NCI-H446 treated with DMSO at 0.1 percent for 48 hours (cell line): Measurements from ENCODE around the gene LIMK2.
A peak's percentile ranks its signal among the peaks of the same experiment; 100 is the strongest.
"Not testable (repeated sequence)": the region's sequence is repeated elsewhere in the genome, so short reads cannot be mapped to it uniquely, and the experiment has no call there.

Experiments used
- DNase-seq: peaks from one replicate; lab custom pipeline; 2025; lab: John Stamatoyannopoulos, UW

LIMK2 gene

DNA sequence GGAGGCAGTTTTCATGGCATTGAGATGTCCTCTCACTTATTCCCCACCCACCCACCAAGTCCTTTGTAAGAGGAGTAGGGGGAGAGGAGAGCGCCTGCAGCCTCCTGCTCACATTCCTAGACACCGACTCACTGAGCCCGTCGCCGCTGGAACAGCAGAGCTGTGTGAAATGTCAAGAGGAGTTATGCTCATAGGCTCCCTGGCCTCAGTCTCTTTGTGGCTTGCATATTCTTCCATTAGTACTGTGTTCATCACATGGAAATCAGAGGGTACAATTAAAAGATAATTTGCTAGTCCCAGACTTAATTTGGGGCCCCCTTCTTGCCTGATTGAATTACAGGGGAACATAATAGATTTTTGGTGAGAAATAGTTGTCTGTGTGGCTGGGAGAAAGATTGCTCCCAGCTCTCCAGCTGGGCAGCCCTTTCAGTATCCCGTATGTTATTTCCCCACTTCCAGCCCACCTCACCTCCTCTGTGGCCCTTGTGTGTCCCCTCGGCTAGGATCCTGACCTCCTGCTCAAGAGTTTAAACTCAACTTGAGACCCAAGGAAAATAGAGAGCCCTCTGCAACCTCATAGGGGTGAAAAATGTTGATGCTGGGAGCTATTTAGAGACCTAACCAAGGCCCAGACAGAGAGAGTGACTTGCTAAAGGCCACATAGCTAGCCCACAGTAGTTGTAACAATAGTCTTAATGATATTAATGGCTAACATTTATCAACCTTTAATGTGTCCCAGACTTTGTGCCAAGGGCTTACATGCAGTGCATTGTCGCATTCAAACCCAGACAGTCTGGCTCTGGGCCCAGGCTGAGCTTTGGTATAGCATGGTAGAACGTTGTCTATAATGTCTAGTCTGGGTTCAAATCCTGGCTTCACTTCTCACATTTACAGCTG lies 32.2 kb downstream of the LIMK2 start:
- DNase-seq, result peak; percentile 25

DNA sequence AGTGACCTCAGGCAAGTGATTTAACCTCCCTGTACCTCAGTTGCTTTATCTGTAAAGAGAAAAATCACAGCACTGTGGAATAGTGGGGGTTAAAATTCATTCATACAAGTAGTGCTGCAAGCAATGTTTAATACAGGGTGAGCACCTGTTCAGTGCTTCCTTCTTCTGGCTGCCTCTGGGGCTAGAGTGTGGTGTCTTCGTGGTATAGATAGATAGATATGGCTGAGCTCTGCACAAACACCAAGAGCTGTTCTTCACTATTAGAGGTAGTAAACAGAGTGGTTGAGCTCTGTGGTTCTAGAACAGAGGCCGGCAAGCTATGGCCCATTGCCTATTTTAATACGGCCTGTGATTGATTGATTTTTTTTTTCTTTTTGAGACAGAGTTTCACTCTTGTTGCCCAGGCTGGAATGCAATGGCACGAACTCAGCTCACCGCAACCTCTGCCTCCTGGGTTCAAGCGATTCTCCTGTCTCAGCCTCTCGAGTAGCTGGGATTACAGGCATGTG lies 32.9 kb downstream of the LIMK2 start:
- DNase-seq, result no peak

DNA sequence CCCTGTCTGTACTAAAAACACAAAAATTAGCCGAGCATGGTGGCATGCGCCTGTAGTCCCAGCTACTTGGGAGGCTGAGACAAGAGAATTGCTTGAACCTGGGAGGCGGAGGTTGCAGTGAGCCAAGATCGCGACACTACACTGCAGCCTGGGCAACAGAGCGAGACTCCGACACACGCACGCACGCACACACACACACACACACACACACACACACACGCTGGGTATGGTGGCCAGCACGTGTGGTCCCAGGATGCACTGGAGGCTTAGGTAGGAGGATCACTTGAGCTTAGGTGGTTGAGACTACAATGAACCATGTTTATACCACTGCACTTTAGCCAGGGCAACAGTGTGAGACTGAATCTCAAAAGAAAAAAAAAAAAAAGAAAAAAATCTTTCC lies 33.9 kb downstream of the LIMK2 start:
- DNase-seq, result not testable (repeated sequence)

DNA sequence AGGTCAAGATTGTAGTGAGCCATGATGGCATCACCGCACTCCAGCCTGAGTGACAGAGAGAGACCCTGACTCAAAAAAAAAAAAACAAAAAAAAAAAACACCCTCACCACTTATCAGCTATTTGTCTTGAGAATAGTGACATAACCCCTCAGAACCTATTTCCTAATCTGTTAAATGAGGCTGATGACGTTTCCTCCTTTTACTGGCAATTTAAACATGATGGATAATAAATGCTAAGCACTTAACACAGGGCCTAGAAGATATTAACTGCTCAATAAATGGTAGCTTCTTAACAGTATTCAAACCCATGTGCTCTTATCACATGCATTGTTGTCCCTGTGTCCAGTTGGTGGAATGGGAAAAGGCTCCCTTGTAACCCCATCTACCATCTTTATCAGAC lies 34.6 kb downstream of the LIMK2 start:
- no peak for DNase-seq

DNA sequence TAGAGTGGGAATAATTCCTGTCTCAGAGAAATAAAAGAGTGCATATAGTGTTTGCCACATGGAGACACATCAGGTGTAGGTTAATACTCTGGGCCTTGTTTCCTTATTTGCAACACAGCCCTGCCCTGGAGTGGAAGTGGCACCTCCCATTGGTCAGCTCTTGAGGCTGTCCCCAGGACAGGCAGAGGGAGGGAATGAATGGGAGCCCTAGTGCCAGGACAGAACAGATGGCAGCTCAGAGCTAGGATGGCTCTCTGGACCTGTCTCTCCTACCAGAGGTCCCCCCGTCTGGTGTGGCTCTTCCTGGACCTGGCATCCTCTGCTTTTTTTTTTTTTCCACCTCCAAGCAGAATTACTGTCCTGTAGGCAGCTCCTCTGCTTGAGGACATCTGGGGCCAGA lies 35.6 kb downstream of the LIMK2 start:
- no peak for DNase-seq

DNA sequence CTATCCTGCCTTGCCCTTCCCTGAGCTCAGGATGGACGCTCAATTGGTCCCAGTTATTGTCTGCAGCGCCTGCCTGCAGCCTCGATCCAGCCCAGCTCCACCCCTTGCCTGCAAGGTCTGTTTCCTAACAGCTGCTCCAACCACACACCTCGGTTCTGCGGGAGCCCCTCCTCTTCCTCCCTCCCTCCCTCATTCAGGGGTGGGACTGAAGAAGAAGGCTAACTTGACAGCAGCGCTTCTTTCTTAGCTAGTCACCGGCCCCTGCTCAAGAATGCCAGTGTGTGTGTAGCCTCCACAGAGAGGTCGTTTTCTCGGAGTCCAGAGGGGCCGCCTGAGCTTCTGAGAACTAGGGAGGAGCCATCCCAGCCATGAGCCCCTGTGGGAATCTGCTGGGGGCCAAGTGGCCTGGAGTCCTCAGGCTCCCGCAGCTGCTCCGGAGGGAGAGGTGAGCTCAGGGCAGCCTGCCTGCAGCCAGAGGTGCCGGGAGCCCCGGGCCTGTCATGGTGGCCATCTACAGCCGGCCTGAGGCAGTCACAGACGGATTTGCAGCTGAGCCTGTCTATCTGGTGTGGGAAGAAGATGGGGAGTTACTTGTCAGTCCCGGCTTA lies 36.1 kb downstream of the LIMK2 start:
- DNase-seq, result no peak

DNA sequence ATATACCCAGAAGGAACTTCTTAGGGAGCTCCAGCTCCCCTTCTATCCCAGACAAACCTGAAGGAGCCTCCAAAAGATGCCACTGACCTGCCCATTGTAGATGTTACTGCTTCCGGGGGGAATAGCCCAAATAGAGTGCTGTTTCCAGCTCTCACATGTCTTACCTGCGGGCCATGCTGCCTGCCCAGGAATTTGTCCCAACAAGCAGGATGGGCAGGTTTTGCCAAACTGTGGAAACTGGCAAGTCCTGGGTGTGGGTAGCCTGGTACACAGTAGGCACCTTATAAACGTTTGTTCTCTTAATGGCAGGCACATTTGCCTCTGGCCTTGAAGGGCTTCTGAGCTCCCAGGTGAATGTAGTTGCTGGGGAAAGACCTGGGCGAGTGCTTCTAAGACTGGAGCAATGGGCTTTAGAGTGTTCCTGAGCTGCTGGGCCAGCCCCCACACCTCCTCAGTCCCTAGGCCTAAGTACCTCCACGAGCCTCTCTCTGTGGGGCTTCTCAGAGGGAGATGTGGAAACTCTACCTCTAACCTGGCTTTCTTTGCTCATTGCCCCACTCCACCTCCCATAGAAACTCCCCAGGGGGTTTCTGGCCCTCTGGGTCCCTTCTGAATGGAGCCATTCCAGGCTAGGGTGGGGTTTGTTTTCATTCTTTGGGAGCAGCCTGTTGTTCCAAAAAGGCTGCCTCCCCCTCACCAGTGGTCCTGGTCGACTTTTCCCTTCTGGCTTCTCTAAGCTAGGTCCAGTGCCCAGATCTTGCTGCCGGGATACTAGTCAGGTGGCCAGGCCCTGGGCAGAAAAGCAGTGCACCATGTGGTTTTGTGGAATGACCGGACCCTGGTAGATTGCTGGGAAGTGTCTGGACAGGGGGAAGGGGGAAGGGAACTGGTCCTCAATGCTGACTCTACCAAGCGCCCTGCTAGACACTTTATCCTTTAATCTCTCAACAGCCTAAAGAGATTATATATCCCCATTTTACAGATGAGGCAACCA lies 37.2 kb downstream of the LIMK2 start:
- no peak for DNase-seq

DNA sequence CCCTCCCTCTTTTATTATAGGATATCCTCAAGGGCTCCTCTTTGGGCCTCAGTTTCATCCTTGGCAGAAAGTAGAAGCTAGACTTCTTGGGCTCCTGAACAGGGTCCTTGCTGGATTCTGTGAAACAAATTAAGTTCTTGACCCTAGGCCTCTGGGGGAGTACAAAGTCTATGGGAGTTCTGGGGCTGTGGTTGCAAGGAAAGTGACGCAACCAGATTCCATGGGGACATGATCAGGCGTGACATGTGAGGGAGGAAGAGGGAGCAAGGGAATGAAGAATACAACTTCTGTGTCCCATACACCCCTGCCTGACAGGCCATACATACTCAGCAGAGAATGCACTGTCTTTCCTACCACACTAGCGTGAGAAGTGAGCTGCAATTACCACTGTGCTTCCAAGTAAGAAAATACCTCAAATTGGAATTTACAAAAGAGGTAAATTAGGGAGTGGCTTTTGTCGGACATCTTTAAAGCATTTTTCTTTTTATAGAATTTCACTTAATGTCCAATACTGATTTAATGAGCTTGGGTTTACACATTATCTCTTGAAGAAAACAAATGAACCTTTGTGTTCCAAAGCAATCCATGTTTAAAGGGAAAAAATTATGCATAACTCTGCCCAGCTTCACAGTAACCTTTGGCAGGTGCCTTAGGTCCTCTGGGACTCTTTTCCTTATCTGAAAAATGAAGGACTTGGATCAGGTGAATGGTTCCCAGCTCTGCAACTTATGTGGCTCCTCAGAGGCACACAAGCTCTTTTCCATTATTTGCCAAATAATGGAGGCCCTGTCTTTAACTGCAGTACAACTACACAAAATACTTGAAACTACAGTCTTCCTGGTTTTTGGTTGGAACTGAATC lies 38.9 kb downstream of the LIMK2 start:
- DNase-seq, result no peak

DNA sequence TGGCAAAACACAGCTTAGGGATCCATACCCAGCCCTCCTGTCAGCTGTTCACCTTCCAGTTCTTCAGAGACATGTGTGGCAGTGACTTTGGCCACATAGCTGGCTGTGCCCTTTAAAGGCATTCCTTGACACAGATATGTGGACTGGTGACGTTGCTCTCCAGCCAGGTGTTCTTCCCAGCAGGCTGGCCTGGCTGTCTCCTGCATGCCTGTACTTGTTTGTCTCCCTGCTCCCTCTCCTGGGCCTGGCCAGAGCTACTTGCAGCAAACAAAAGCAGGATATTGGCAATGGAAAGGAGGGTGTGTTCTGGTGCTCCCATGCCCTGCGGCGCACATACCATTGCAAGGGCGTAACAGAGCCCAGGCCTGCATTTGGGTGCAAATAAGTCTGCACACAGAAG lies 41.9 kb downstream of the LIMK2 start:
- no peak for DNase-seq

DNA sequence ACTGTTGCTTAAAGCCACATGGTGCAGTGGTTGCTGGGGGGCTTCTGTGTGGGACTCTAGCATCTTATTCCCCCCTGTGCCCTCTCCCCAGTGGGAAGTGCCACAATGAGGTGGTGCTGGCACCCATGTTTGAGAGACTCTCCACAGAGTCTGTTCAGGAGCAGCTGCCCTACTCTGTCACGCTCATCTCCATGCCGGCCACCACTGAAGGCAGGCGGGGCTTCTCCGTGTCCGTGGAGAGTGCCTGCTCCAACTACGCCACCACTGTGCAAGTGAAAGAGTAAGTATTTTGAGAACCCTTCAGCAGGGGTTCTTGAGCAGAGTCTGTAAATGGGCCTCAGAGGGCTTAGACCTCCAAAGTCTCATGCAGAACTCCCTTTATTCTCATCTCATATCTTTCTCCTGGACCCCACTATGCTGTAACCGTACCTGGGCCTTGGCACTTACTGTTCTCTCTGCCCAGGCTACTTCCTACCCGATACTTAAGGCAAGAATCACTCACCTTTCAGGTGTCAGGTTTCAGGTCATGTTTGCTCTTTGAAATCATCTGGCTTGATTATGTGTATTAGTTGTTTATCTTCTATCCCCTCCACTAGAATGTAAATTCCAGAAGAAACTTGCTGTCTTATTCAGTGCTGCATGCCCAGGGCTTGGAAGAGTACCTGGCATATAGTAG lies 47.8 kb downstream of the LIMK2 start:
- DNase-seq, result no peak

DNA sequence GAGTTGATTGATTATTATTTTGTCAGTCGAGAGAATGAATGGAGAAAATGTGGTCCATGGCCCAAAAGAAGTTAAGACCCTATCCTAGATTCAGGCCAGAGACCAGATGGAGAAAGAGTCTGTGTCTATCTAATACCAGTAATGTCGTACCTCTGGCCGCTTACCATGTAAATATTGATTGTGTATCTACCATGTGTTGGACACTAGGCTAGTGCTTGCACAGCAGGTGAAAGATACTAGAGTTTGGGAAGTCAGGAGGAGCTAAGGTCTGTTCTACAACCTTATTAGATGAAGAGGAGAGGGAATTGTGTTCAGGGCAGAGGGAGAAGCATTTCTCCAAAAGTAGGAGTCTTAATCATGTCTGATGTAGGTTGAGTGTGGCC lies 48.4 kb downstream of the LIMK2 start:
- no peak for DNase-seq

DNA sequence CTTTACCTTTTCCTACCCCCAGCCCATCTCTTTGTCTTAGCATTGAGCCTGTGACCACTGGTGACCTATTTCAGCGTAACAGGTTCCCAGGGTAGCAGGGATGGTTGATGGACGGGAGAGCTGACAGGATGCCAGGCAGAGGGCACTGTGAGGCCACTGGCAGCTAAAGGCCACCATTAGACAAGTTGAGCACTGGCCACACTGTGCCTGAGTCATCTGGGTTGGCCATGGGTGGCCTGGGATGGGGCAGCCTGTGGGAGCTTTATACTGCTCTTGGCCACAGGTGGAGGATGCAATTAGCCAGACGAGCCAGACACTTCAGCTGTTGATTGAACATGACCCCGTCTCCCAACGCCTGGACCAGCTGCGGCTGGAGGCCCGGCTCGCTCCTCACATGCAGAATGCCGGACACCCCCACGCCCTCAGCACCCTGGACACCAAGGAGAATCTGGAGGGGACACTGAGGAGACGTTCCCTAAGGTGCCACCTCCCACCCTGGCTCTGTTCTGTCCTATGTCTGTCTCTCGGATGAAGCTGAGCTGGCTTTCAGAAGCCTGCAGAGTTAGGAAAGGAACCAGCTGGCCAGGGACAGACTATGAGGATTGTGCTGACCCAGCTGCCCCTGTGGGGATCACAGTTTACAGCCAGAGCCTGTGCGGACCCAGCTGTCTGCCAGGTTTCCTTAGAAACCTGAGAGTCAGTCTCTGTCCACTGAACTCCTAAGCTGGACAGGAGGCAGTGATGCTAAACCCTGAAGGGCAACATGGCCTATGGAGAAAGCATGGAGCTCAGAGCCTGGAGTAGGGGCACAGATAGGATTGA lies 50.4 kb downstream of the LIMK2 start:
- DNase-seq, result no peak

DNA sequence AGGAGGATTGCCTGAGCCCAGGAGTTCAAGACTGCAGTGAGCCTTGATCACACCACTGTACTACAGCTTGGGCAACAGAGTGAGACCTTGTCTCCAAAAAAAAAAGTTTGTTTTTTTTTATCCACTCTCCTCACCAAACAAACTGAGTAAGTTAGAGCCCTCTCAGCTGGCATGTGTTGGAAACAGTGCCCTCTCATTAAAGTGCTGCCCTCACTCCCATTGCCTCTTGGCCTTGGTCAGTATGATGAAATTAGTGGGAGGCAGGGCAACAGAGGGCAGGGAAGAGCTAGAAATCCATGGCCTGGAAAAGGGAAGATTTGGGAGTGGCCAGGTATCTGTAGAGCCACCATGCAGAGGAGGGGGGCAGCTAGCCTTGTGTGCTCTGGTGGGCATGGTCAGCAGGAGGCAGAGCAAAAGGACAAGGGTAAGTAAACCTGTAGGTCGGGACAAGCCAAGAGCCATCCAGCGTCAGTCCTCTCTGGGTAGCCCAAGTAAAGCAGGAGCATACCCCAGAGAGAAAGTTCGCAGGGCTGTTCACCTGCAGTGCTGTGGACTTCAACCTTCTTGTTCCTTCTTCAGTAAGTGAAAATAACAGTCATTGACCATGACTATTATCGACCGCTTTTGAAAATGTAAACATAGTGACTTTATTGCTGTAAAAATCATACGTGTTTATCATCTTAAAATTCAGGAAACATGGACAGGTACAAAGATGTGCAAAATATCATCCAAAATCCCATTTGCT lies 52.0 kb downstream of the LIMK2 start:
- no peak for DNase-seq

DNA sequence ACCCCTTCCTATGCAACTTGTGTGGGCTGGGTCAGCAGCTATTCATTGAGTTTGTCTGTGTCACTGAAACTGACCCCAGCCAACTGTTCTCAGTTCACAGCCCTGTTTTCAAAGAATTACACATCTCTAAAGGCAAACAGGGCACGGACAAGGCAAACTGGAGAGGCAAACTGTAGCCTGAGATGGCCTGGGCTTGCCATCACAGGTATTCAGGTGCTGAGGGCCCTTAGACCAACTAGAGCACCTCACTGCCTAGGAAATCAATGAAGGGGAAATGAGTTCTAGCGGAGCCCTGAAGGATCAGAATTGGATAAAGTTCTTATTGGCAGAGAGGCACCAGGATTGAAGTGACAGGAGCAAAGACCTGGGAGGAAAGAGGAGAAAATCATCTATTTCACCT lies 56.2 kb downstream of the LIMK2 start:
- no peak for DNase-seq

DNA sequence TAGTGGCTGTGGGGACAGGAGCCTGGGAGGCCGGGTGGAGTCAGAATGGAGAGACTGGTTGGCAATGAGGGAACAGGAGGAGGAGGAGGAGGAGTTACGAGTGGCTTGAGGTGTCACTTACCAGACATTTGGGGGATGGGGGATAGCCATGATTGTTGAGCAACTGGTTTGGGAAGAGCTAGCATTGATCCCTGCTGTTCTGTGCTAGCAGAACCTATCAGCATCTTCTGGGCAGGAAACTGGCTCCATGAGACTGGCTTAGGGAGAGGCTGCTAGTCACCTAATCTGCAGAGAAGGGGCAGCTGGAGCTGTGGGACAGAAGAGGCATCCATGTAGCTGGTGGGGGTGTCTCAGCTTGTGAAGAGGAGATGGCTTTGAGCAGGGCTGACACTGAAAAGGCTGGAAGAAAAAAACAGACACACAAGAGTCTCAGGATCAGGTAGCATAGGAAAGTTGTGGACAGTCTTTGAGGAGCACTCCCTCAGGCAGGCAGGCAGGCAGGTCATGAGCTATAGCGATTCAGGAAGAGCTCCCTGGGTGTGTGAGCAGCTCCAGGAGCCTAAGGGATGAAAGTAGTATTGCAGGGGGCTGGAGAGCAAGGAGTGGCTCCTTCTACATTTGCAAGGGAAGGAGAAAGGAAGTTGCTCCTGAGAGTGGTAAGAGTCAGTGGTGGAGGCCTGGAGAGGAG lies 57.9 kb downstream of the LIMK2 start:
- no peak for DNase-seq

DNA sequence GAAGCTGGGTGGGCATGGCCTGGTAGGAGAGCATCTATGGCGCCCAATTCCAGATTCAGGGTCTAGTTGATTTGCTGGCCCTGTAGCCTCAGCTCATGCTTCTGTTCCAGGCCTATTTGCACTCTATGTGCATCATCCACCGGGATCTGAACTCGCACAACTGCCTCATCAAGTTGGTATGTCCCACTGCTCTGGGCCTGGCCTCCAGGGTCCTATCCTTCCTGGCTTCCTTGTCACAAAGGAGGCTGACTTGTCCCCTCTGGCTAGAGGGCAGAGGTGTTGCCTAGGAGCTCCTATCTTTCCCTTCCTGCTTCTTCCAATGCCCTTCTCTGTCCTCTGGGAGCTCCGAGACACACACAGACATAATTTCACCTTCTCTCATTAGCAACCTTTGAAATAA lies 58.9 kb downstream of the LIMK2 start:
- no peak for DNase-seq

DNA sequence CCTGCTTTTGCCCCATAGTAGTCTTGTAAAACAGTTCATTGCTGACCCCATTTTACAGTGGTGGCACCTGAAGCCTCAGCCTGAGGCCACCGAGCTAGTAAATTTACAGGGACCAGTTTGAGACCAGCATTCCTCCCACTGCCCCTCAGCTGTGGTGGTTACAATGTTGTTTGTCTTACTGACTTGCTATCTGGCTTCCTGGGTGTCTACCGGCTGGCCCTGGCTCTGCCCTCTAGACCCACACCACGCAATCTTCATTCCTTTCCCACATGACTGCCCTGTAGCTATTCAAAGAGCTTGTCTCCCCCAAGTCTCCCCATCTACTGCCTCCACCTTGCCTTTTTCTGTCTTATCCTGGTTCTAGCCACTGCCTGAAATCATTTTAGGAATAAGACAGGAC lies 59.4 kb downstream of the LIMK2 start:
- no peak for DNase-seq
